ENCODE data around the gene LRRC17. TPM values are rescaled to one million over a fixed set of nuclear protein-coding genes. Genes with fewer than 3 reads are reported as not detected.

LRRC17 gene
- total and polyA plus RNA-seq, 9 of the 15 experiments (the other 6 are each of a cell fraction or from before 2014, with no cell fraction given): 0.03 to 0.18 (median 0.12) TPM; not detected in 5

GRCh38 chr7:102994567-102994966, 81.8 kb downstream of the LRRC17 start (continued):
- TF ChIP-seq TSHZ1 (CRISPR knock-in tag; IDR thresholded peaks at IDR 0.05): no peak
- no peak for TF ChIP-seq XRCC4 (IDR thresholded peaks at IDR 0.05; ENCODE audit: extremely low read depth, insufficient read depth, insufficient read length)
- no peak for TF ChIP-seq PHF20 (IDR thresholded peaks at IDR 0.05; ENCODE audit: partially characterized antibody)
- TF ChIP-seq RAD51 (IDR thresholded peaks at IDR 0.05; ENCODE audit: borderline replicate concordance, low read depth): peak; percentile 53
- TF ChIP-seq FOSL1 (tag; conservative IDR thresholded peaks at IDR 0.05): no peak
- no peak for TF ChIP-seq AFF4 (CRISPR knock-in tag; IDR thresholded peaks at IDR 0.05)
- 0 out of 4 replicates have a peak, but pooled peaks of 1 of the 2 experiments have one; percentile 57 for TF ChIP-seq MLLT1 (IDR thresholded peaks at IDR 0.05)
- no peak for TF ChIP-seq NFE2 (IDR thresholded peaks at IDR 0.05; ENCODE audit: low read depth)
- TF ChIP-seq SNAPC5 (CRISPR knock-in tag; IDR thresholded peaks at IDR 0.05): no peak
- TF ChIP-seq FOS (IDR thresholded peaks at IDR 0.05; ENCODE audit: extremely low read depth, insufficient read length): peak; percentile 54
- TF ChIP-seq ETV6 (IDR thresholded peaks at IDR 0.05; ENCODE audit: borderline replicate concordance in 1 of 2, low read depth in 2 of 2, low read length in 1 of 2): no peak
- TF ChIP-seq ETV6 (CRISPR knock-in tag; IDR thresholded peaks at IDR 0.05; ENCODE audit: borderline replicate concordance): no peak
- no peak for TF ChIP-seq SREBF2 (CRISPR knock-in tag; IDR thresholded peaks at IDR 0.05)
- no peak for TF ChIP-seq ATF3 (IDR thresholded peaks at IDR 0.05)
- peak; percentile 31; the same call in 1 of the 2 replicates for TF ChIP-seq ATF3 (CRISPR knock-in tag; conservative IDR thresholded peaks at IDR 0.05)
- no peak for TF ChIP-seq NRF1 (conservative IDR thresholded peaks at IDR 0.05 in 1 of 2, IDR thresholded peaks at IDR 0.05 in 1 of 2)
- TF ChIP-seq ZNF23 (CRISPR knock-in tag; IDR thresholded peaks at IDR 0.05): no peak
- no peak for TF ChIP-seq ZNF212 (CRISPR knock-in tag; IDR thresholded peaks at IDR 0.05)
